ENCODE data around the gene WBP4. TPM values are rescaled to one million over a fixed set of nuclear protein-coding genes. Genes with fewer than 3 reads are reported as not detected.
"Not testable (repeated sequence)": the region's sequence is repeated elsewhere in the genome, so short reads cannot be mapped to it uniquely, and the experiment has no call there.

The WBP4 gene
- total and polyA plus RNA-seq, 7 donors, result 18.1 to 37.0 (median 22.2) TPM

DNA sequence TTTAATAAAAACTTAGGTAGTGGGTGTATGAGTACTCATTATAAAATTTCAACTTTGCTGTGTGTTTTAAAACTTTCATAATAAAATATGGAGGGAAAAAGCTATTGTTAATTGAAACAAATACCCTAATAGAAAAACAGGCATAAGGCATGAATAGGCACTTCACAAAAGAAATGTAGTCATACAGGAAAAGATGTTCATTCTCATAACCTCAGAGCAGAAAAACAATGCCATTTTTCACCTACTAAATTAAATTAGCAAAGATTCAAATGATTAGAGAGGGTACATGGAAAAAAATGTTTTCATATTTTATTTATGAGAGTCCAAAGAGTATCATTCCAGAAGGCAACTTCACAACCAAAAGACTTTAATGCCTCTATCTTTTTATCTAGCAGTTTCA is 21.6 kb upstream of the WBP4 start:
- Histone ChIP-seq H3K27ac (no peak overlapping the region), H3K4me3 (no peak overlapping the region), H3K9me3 (no peaks in the 10 kb centered on the region), H3K4me1 (no peaks in the 10 kb centered on the region), H3K27me3 (ENCODE audit: insufficient read depth in 3 of 3, low read length in 2 of 3) (no peaks in the 10 kb centered on the region), H3K36me3 (ENCODE audit: insufficient read depth in 1 of 2, low read depth in 1 of 2) (no peaks in the 10 kb centered on the region)
- no peak for TF ChIP-seq CTCF (IDR thresholded peaks at IDR 0.05)
- ATAC-seq (no peak), DNase-seq (no peak)
- intact Hi-C loops (cut with DNase I), result no loop called here

DNA sequence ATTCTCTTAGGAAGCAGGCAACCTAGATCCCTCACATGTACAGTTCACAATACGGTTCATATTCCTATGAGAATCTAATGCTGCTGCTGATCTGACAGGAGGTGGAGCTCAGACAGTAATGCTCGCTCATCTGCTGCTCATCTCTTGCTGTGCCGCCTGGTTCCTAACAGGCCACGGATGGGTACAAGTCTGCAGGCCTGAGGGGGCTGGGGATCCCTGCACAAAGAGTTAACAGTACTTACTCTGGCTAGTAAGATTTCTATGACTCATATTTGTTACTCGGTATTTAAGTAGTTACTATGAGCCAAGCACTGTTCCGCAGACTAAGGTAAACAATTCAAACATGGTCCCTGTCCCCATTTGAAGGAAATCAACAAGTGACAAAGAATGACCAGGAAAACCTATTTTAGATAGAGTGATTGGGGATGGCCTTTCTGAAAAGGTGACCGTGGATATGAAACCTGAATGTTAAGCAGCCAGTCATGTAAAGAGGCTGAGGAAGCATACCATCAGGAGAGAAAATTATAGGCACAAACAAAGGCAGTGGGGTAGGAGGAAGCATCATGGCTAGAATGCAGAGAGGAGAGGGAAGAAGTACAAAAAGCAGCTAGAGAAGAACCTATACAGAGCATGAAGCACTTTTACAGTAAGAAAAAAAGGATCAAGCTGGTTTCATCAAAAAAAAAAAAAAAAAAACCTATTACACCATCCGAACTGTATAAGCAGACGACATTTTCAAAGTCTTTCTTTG is 20.6 kb upstream of the WBP4 start:
- H3K4me3 ChIP-seq, result no peak overlapping the region
- intact Hi-C loops (cut with DNase I), result no loop called here
- 83 to 87% (median 84%) methylated on average over 9 of the region's 9 CpGs for WGBS, 3 donors
- H3K9me3 ChIP-seq, result no peaks in the 10 kb centered on the region
- ATAC-seq (peak in 1 of 4 donors; percentile 43), DNase-seq (no peak)
- no peaks in the 10 kb centered on the region for H3K27me3 ChIP-seq (ENCODE audit: insufficient read depth in 3 of 3, low read length in 2 of 3)
- no peak for TF ChIP-seq CTCF (IDR thresholded peaks at IDR 0.05)
- no peaks in the 10 kb centered on the region for H3K36me3 ChIP-seq (ENCODE audit: insufficient read depth in 1 of 2, low read depth in 1 of 2)
- H3K4me1 ChIP-seq, result no peaks in the 10 kb centered on the region
- H3K27ac ChIP-seq, result no peak overlapping the region

- H3K36me3 ChIP-seq (ENCODE audit: insufficient read depth in 1 of 2, low read depth in 1 of 2); H3K27me3 ChIP-seq (ENCODE audit: insufficient read depth in 3 of 3, low read length in 2 of 3); H3K4me1 ChIP-seq; DNase-seq; H3K4me3 ChIP-seq; H3K9me3 ChIP-seq; ATAC-seq; intact Hi-C loops (cut with DNase I); H3K27ac ChIP-seq: not testable (repeated sequence)
- 87 to 98% (median 88%) methylated on average over 2 to 3 of the region's 4 CpGs for WGBS, 3 donors
Observed at GRCh38 chr13:41042419-41042818, 18.9 kb upstream of the WBP4 start.

- Histone ChIP-seq H3K27me3 (ENCODE audit: insufficient read depth in 3 of 3, low read length in 2 of 3) (no peaks in the 10 kb centered on the region), H3K36me3 (ENCODE audit: insufficient read depth in 1 of 2, low read depth in 1 of 2) (no peaks in the 10 kb centered on the region), H3K27ac (no peak overlapping the region), H3K4me3 (no peak overlapping the region), H3K9me3 (no peaks in the 10 kb centered on the region), H3K4me1 (peaks cover 42% of the 10 kb centered on the region)
- TF ChIP-seq CTCF (IDR thresholded peaks at IDR 0.05), result no peak
- intact Hi-C loops (cut with DNase I), result loop anchor here in 1 of 2 donors (2.0 kb wide), 1 partner anchor 72 kb away; no protein-coding TSS in a partner anchor
- DNase-seq, result no peak
- WGBS, 3 donors, result 97 to 98% (median 98%) methylated on average over 5 of the region's 5 CpGs
- ATAC-seq, result no peak
Observed at GRCh38 chr13:41048640-41049039, 12.7 kb upstream of the WBP4 start.

DNA sequence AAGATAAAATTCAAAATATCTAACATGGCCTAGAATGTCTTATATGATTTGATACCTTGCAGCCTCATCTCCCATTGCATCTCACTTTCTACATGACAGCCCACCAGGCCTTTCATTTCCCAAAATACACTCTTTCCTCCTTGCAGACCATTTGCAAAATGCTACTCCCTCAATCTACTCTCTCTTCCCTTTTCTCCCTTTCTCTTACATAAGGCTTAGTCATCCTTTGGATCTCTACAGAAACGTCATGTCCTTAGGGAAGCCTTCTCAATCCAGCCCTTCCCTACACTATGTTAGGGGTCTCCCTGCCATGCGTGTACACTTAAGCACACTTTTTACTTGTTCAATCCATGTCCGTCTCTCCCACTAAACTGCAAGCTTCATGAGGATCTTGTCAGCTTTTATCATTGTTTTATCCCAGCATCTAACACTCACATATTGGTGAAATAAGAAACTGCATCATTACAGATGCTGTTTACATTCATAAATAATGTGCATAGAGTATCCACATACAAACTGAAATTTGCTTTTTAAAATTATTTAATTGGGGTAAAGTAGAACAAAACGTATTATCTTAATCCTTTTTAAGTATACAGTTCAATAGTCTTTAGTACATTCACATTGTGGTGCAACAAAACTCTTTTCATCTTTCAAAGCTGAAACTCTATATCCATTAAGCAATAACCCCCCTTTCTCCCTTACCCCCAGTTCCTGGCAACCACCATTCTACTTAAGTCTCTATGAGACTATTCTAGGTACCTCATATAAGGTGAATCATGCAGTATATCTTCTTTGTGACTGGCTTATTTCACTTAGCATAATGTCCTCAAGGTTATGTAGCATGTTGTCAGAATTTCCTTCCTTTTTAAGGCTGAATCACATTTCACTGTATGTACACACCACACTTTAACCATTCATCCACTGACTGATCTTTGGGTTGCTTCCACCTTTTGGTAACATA is 11.5 kb upstream of the WBP4 start:
- Histone ChIP-seq H3K27ac (no peak overlapping the region), H3K36me3 (ENCODE audit: insufficient read depth in 1 of 2, low read depth in 1 of 2) (no peaks in the 10 kb centered on the region), H3K4me3 (no peak overlapping the region), H3K9me3 (no peaks in the 10 kb centered on the region), H3K4me1 (peaks cover 53% of the 10 kb centered on the region), H3K27me3 (ENCODE audit: insufficient read depth in 3 of 3, low read length in 2 of 3) (no peaks in the 10 kb centered on the region)
- no peak for DNase-seq
- peak; percentile 48 to 88 (median 86) for ATAC-seq
- intact Hi-C loops (cut with DNase I), result loop anchor here in 1 of 2 donors (2.0 kb wide), 1 partner anchor 73 kb away; no protein-coding TSS in a partner anchor
- TF ChIP-seq CTCF (IDR thresholded peaks at IDR 0.05), result no peak
- WGBS, 3 donors, result 71 to 78% (median 77%) methylated on average over 4 of the region's 4 CpGs
